Loucy (cell line): Measurements from ENCODE around the gene DGCR2.

Experiments used
- H2AFZ ChIP-seq: fragments of 200-600 bp; sonication (generic); 2 replicates; pipeline ENCODE4 v1.6.0; 2016; ENCODE audit warnings: antibody characterized with exemption, mild to moderate bottlenecking, low read length, moderate library complexity
- H3F3A ChIP-seq: fragments of 200-600 bp; 2 replicates; pipeline ENCODE4 v1.6.0; 2016; ENCODE audit warnings: antibody characterized with exemption, low read depth, mild to moderate bottlenecking
- H3K27me3 ChIP-seq: fragments of 200-600 bp; sonication (generic); 2 replicates; pipeline ENCODE4 v1.6.1; 2014; ENCODE audit warnings: low read length, mild to moderate bottlenecking; ENCODE audit not compliant: insufficient read depth, poor library complexity, severe bottlenecking
- H3K36me3 ChIP-seq: fragments of 200-600 bp; sonication (generic); 2 replicates; pipeline ENCODE4 v1.6.1; 2016; ENCODE audit warnings: low read length; ENCODE audit not compliant: insufficient read depth
- H3K4me1 ChIP-seq: fragments of 200-600 bp; sonication (generic); 2 replicates; pipeline ENCODE4 v1.5.1; 2014; ENCODE audit warnings: low read length, mild to moderate bottlenecking; ENCODE audit not compliant: insufficient read depth, poor library complexity, severe bottlenecking
- H3K4me2 ChIP-seq: fragments of 200-600 bp; sonication (generic); 2 replicates; pipeline ENCODE4 v1.6.0; 2014; ENCODE audit warnings: antibody characterized with exemption, low read length, low read depth, mild to moderate bottlenecking; ENCODE audit not compliant: poor library complexity, severe bottlenecking
- H3K4me3 ChIP-seq: fragments of 200-600 bp; sonication (generic); 2 replicates; pipeline ENCODE4 v1.5.1; 2014; ENCODE audit warnings: low read length, mild to moderate bottlenecking, mixed read lengths; ENCODE audit not compliant: poor library complexity, severe bottlenecking
- H3K79me2 ChIP-seq: fragments of 200-600 bp; sonication (generic); 2 replicates; pipeline ENCODE4 v1.6.1; 2014; ENCODE audit warnings: low read length; ENCODE audit not compliant: insufficient read depth
- H3K9ac ChIP-seq: fragments of 200-600 bp; sonication (generic); 2 replicates; pipeline ENCODE4 v1.6.0; 2014; ENCODE audit warnings: mild to moderate bottlenecking, low read depth, low read length, moderate library complexity; ENCODE audit not compliant: poor library complexity, severe bottlenecking
- H3K9me2 ChIP-seq: fragments of 200-600 bp; sonication (generic); replicated peaks from 2 replicates; pipeline ENCODE4 v1.6.1; 2016; ENCODE audit warnings: low read depth, low read length, mixed read lengths
- H3K9me3 ChIP-seq: fragments of 200-600 bp; sonication (generic); 2 replicates; pipeline ENCODE4 v1.6.1; 2014; ENCODE audit warnings: mild to moderate bottlenecking, antibody characterized with exemption, low read length, low read depth; ENCODE audit not compliant: insufficient read depth
- H4K20me1 ChIP-seq: fragments of 200-600 bp; sonication (generic); 2 replicates; pipeline ENCODE4 v1.6.0; 2014; ENCODE audit warnings: antibody characterized with exemption, low read length, mild to moderate bottlenecking; ENCODE audit not compliant: insufficient read depth, poor library complexity, severe bottlenecking
- CTCF ChIP-seq: fragments of 200-600 bp; sonication (generic); conservative IDR thresholded peaks from 2 replicates; pipeline ENCODE4 v1.5.1; 2014; ENCODE audit warnings: mild to moderate bottlenecking, antibody characterized with exemption, low read length
- EZH2phosphoT487 ChIP-seq: fragments of 200-600 bp; IDR thresholded peaks from 2 replicates; pipeline ENCODE4 v1.6.1; 2018; ENCODE audit warnings: antibody characterized with exemption, mild to moderate bottlenecking, moderate library complexity, borderline replicate concordance

DGCR2 gene

GRCh38 chr22:19067696-19068348 lies 54.4 kb downstream of the DGCR2 start:
- Histone ChIP-seq H3K36me3 (peaks cover 81% of the 10 kb centered on the region; the same call in 1 of the 2 replicates), H2AFZ (no peak overlapping the region), H3K4me3 (no peak overlapping the region), H3K9me3 (no peaks in the 10 kb centered on the region), H3K9ac (no peak overlapping the region), H3F3A (no peaks in the 10 kb centered on the region), H3K9me2 (no peaks in the 10 kb centered on the region), H3K4me2 (no peak overlapping the region), H3K27me3 (no peaks in the 10 kb centered on the region), H3K4me1 (no peaks in the 10 kb centered on the region), H4K20me1 (peaks cover 3% of the 10 kb centered on the region), H3K79me2 (peaks cover 4% of the 10 kb centered on the region; the same call in 1 of the 2 replicates)
- TF ChIP-seq EZH2phosphoT487 (no peak), CTCF (no peak)

GRCh38 chr22:19066531-19067271 lies 55.5 kb downstream of the DGCR2 start:
- Histone ChIP-seq H4K20me1 (peaks cover 3% of the 10 kb centered on the region), H3K4me1 (no peaks in the 10 kb centered on the region), H3F3A (no peaks in the 10 kb centered on the region), H3K36me3 (peaks cover 88% of the 10 kb centered on the region; the same call in 1 of the 2 replicates), H3K27me3 (no peaks in the 10 kb centered on the region), H3K9ac (no peak overlapping the region), H3K9me3 (no peaks in the 10 kb centered on the region), H3K9me2 (no peaks in the 10 kb centered on the region), H3K4me2 (no peak overlapping the region), H3K79me2 (no peaks in the 10 kb centered on the region), H2AFZ (no peak overlapping the region), H3K4me3 (no peak overlapping the region)
- TF ChIP-seq CTCF (no peak), EZH2phosphoT487 (no peak)

DNA sequence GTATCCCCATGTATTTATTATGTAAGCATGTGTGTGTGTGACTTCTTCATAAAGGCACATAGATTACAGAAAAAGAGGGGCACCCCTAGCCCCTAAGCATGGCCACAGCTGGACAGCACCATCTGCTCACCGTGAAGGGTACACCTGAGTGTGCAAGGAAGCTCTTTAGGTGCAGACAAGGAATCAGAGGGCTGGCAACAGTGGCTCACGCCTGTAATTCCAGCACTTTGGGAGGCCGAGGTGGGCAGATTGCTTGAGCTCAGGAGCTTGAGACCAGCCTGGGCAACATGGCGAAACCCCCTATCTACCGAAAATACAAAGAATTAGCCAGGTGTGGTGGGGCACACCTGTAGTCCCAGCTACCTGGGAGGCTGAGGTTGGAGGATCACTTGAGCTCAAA lies 56.3 kb downstream of the DGCR2 start:
- H4K20me1 ChIP-seq = peaks cover 3% of the 10 kb centered on the region
- H3K9me3 ChIP-seq = no peaks in the 10 kb centered on the region
- H3K36me3 ChIP-seq = peaks cover 88% of the 10 kb centered on the region; the same call in 1 of the 2 replicates

More for the DNA sequence above, 56.3 kb downstream of the DGCR2 start:
- Histone ChIP-seq H3K4me1 (no peaks in the 10 kb centered on the region), H3K4me2 (no peak overlapping the region), H2AFZ (no peak overlapping the region), H3K9ac (no peak overlapping the region), H3K79me2 (no peaks in the 10 kb centered on the region), H3F3A (no peaks in the 10 kb centered on the region), H3K4me3 (no peak overlapping the region), H3K27me3 (no peaks in the 10 kb centered on the region), H3K9me2 (no peaks in the 10 kb centered on the region)
- no peak for TF ChIP-seq EZH2phosphoT487
